Thoracic aorta (tissue), 2 donors: Measurements from ENCODE around the gene RNF181. TPM values are rescaled to one million over a fixed set of nuclear protein-coding genes. Genes with fewer than 3 reads are reported as not detected.

Experiments
- ATAC-seq: fragments of 150-250 bp; one replicate; pipeline ENCODE4 v1.8.0; 2017; ENCODE audit warnings: low read depth; ENCODE audit not compliant: insufficient number of reproducible peaks, low FRiP score
- DNase-seq: peaks from one replicate; pipeline ENCODE4 v3.0.0-alpha.2; 2020; ENCODE audit warnings: low spot score
- H3K27ac ChIP-seq, 2 donors: fragments of 200-600 bp; sonication (generic); 1 replicate in 1 of 2; 2 replicates in 1 of 2; pipeline ENCODE4 v1.5.1; 2016; ENCODE audit warnings: mild to moderate bottlenecking in 2 of 2, moderate library complexity in 2 of 2
- H3K27me3 ChIP-seq: fragments of 200-600 bp; sonication (generic); replicated peaks from 2 replicates; pipeline ENCODE4 v1.6.0; 2016; ENCODE audit warnings: mild to moderate bottlenecking; ENCODE audit not compliant: insufficient read depth
- H3K36me3 ChIP-seq: fragments of 200-600 bp; sonication (generic); one replicate; pipeline ENCODE4 v1.5.1; 2016
- H3K4me1 ChIP-seq, 2 donors: fragments of 200-600 bp; sonication (generic); 1 replicate in 1 of 2; 2 replicates in 1 of 2; pipeline versions ENCODE4 v1.5.1 to v1.6.0; 2016; ENCODE audit warnings: low read depth in 2 of 2, mild to moderate bottlenecking in 1 of 2; ENCODE audit not compliant: control insufficient read depth in 1 of 2
- H3K4me3 ChIP-seq: fragments of 200-600 bp; sonication (generic); 2 replicates; pipeline ENCODE4 v1.5.1; 2016; ENCODE audit warnings: mild to moderate bottlenecking
- H3K9me3 ChIP-seq: fragments of 200-600 bp; sonication (generic); 2 replicates; pipeline ENCODE4 v1.5.1; 2016
- total RNA-seq, 2 donors: library from RNA; depleted of rRNA; stranded (reverse); fragments of >200 nt; gene quantifications; one replicate each; pipeline versions ENCODE4 v1.1.0 to v1.2.3, GENCODE V29; 2016
- TF ChIP-seq, protein P1 (sequence below): fragments of 200-600 bp; sonication (generic); IDR thresholded peaks from one replicate; pipeline ENCODE4 v1.5.1; 2019; ENCODE audit warnings: antibody characterized with exemption

The RNF181 gene
- total RNA-seq, 2 donors from 2014 or later, result 107 to 124 TPM

DNA sequence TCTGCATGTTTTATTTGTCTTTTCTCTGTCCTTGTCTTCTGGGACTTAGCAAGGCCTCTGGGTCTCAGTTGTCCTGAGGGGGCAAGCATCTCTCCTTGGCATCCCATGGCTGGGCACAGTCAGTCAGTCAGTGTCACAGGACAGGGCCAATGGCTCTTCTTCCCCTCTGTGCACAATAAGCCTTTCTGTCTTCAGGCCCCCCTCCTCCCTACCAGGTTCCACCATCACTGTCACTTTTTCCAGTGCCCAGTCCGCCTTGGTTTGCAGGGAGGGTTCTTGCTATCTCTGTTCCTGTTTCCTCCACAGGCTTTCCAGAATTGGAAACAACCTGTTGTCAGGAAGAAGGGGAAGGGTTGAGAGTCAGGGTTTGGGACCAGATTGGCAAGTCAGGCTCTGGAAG, 13.1 kb upstream of the RNF181 start:
- H3K4me3 ChIP-seq, result no peak overlapping the region
- H3K4me1 ChIP-seq, result peaks cover 24 to 64% of the 10 kb centered on the region in 2 donors
- ATAC-seq (no peak), DNase-seq (no peak)
- no peak overlapping the region for H3K27ac ChIP-seq
- H3K36me3 ChIP-seq, result no peaks in the 10 kb centered on the region
- TF ChIP-seq, protein P1, sequence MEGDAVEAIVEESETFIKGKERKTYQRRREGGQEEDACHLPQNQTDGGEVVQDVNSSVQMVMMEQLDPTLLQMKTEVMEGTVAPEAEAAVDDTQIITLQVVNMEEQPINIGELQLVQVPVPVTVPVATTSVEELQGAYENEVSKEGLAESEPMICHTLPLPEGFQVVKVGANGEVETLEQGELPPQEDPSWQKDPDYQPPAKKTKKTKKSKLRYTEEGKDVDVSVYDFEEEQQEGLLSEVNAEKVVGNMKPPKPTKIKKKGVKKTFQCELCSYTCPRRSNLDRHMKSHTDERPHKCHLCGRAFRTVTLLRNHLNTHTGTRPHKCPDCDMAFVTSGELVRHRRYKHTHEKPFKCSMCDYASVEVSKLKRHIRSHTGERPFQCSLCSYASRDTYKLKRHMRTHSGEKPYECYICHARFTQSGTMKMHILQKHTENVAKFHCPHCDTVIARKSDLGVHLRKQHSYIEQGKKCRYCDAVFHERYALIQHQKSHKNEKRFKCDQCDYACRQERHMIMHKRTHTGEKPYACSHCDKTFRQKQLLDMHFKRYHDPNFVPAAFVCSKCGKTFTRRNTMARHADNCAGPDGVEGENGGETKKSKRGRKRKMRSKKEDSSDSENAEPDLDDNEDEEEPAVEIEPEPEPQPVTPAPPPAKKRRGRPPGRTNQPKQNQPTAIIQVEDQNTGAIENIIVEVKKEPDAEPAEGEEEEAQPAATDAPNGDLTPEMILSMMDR, result no peak
- no peaks in the 10 kb centered on the region for H3K27me3 ChIP-seq
- H3K9me3 ChIP-seq, result no peaks in the 10 kb centered on the region

DNA sequence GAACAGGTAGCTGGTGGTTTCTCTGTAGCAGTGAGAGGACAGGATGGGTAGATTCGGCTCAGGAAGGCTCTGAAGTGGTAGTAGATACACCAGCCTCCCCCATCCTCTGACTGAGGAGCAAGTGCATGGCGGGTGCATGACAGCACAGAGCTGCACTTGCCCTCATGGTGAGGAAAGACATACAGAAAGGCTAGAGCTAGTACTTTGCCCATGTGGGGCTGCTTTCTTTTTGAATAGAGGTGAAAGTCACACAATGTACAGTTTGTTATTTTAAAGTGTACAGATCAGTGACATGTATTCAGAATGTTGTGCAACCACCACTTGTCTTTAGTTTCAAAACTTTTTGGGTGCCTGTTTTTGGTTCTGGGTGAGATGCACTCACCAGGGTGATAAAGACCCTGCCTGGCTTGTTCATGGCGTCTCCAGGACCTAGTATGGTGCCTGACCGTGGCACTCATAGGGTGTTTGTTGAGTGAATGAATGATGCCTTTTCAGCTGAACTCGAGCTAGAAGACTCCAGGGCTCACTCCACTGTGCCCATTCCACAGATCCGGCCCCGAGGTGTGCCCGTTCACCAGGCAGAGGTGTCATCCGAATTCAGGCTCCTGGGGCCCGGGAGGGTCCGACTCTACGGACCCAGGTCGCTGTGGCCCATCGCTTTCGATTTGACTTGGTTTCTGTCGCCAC, 11.7 kb upstream of the RNF181 start:
- no peaks in the 10 kb centered on the region for H3K9me3 ChIP-seq
- no peaks in the 10 kb centered on the region for H3K36me3 ChIP-seq
- peak overlapping the region; percentile 78 for H3K4me3 ChIP-seq
- ATAC-seq (no peak), DNase-seq (no peak)
- no peaks in the 10 kb centered on the region for H3K27me3 ChIP-seq
- TF ChIP-seq, protein P1, result no peak
- peak overlapping the region; percentile 92 to 96 for H3K27ac ChIP-seq
- peaks cover 35 to 67% of the 10 kb centered on the region in 2 donors for H3K4me1 ChIP-seq

DNA sequence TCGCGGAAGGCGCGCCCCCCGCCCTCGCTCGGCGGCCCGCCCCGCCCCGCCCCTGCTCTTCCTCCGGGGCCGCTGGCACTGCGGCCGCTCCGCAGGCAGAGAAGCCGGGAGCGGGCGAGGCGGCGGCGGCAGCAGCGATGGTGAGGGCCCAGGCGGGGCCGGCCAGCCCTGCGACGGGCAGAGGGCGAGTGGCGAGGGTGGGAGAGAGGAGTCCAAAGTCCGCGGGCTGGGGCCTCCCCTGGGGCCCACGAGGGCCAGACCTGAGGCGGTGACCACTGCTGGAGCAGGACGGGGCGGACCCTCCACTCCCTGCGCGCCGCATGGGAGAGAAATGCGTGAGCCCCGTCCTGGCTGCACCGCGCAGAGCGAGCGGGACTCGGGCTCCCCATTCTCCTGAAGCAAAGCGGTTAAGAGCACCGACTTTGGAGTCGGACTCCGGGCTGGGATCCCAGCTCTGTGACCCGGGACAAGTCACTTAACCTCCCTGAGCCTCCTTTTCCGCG, 11.1 kb upstream of the RNF181 start, which contains the start of gene VAMP5:
TSS of gene VAMP5 (plus strand) at position 78 of the 503 bp plus-strand sequence. CDS start at position 138, 60 bp downstream.
- peak within 1 kb of the TSS; percentile 92 to 96 for H3K27ac ChIP-seq
- H3K9me3 ChIP-seq, result no peaks in the 10 kb centered on the region
- H3K4me1 ChIP-seq, result peaks cover 41 to 67% of the 10 kb centered on the region in 2 donors
- peak; percentile 15 for ATAC-seq
- TF ChIP-seq, protein P1, result no peak
- H3K36me3 ChIP-seq, result no peaks in the 10 kb centered on the region
- DNase-seq, result no peak
- H3K27me3 ChIP-seq, result no peaks in the 10 kb centered on the region
- H3K4me3 ChIP-seq, result peak within 1 kb of the TSS; percentile 78

GRCh38 chr2:85584857-85585780, 10.4 kb upstream of the RNF181 start:
- no peak for DNase-seq
- Histone ChIP-seq H3K27me3 (no peaks in the 10 kb centered on the region), H3K36me3 (no peaks in the 10 kb centered on the region), H3K27ac (peak overlapping the region; percentile 92 to 96), H3K4me3 (peak overlapping the region; percentile 78), H3K4me1 (peaks cover 48 to 67% of the 10 kb centered on the region in 2 donors), H3K9me3 (no peaks in the 10 kb centered on the region)
- peak; percentile 73 for ATAC-seq
- TF ChIP-seq, protein P1, result no peak

- DNase-seq (no peak), ATAC-seq (no peak)
- Histone ChIP-seq H3K27me3 (no peaks in the 10 kb centered on the region), H3K9me3 (no peaks in the 10 kb centered on the region), H3K4me3 (peak overlapping the region; percentile 78), H3K27ac (peak overlapping the region; percentile 92 to 96), H3K36me3 (no peaks in the 10 kb centered on the region), H3K4me1 (peaks cover 54 to 70% of the 10 kb centered on the region in 2 donors)
- TF ChIP-seq, protein P1, result no peak
Measured at GRCh38 chr2:85585781-85586105, 9.8 kb upstream of the RNF181 start.
